Measurements from ENCODE around the gene CDK14. TPM values are rescaled to one million over a fixed set of nuclear protein-coding genes. Genes with fewer than 3 reads are reported as not detected.

Gene CDK14
- total RNA-seq, 1 donor from 2014 or later: 52.3 TPM

DNA sequence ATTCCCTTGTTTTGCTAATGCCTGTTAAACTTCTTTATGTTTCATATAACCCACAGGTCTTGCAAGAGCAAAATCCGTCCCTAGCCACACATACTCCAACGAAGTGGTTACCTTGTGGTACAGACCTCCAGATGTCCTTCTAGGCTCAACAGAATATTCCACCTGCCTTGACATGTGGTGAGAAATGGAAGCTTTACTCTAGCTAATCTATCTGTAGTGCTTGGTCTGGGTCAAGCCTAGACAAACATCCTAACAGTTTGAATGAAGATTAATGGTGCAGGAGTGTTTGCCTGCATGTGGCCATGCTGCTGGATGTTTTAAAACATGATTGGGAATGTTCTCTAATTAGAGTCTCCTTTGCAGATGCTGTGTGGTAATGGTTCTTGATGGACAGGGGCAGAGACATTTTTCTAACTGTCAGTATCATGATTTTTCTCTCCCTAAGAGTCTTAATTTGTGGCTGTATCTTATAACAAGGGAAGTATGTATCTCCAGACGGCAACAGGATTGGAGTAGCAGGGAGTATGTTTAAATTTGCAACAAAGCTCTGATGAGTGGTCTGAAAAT is 359.6 kb downstream of the CDK14 start:
- Histone ChIP-seq H3K27ac (no peak overlapping the region), H3K9ac (no peak overlapping the region), H3F3A (ENCODE audit: low read depth) (peaks cover 13% of the 10 kb centered on the region), H4K20me1 (ENCODE audit: low read depth) (no peaks in the 10 kb centered on the region), H3K36me3 (no peaks in the 10 kb centered on the region), H3K4me3 (no peak overlapping the region), H3K79me2 (ENCODE audit: low read depth) (no peaks in the 10 kb centered on the region), H2AFZ (replicated peaks) (no peak overlapping the region), H3K4me1 (peaks cover 45% of the 10 kb centered on the region), H3K9me3 (ENCODE audit: low read depth) (no peaks in the 10 kb centered on the region), H3K4me2 (no peak overlapping the region), H3K27me3 (no peaks in the 10 kb centered on the region)
- H3K4me1 Mint-ChIP-seq: peaks cover 44% of the 10 kb centered on the region
- H3K9me3 Mint-ChIP-seq: no peaks in the 10 kb centered on the region
- DNase-seq (ENCODE audit: low spot score): no peak
- no peak overlapping the region for H3K4me3 Mint-ChIP-seq
- H3K36me3 Mint-ChIP-seq: peaks cover 19% of the 10 kb centered on the region
- peak overlapping the region; percentile 36 for H3K27ac Mint-ChIP-seq
- H3K27me3 Mint-ChIP-seq (ENCODE audit: insufficient read depth, low read depth): no peaks in the 10 kb centered on the region
- no peak for TF ChIP-seq EZH2phosphoT487 (IDR thresholded peaks at IDR 0.05)
- TF ChIP-seq EZH2 (IDR thresholded peaks at IDR 0.05): no peak
- no peak for TF ChIP-seq CTCF (IDR thresholded peaks at IDR 0.05)

- Histone ChIP-seq H3K4me3 (no peak overlapping the region), H3K4me1 (peaks cover 25% of the 10 kb centered on the region), H3K36me3 (no peaks in the 10 kb centered on the region), H3K9ac (no peak overlapping the region), H3F3A (ENCODE audit: low read depth) (no peaks in the 10 kb centered on the region), H3K27ac (no peak overlapping the region), H3K4me2 (no peak overlapping the region), H3K79me2 (ENCODE audit: low read depth) (no peaks in the 10 kb centered on the region), H3K9me3 (ENCODE audit: low read depth) (no peaks in the 10 kb centered on the region), H3K27me3 (no peaks in the 10 kb centered on the region), H4K20me1 (ENCODE audit: low read depth) (no peaks in the 10 kb centered on the region), H2AFZ (replicated peaks) (no peak overlapping the region)
- Mint-ChIP-seq H3K4me1 (peaks cover 26% of the 10 kb centered on the region), H3K4me3 (no peak overlapping the region), H3K9me3 (no peaks in the 10 kb centered on the region), H3K36me3 (peaks cover 19% of the 10 kb centered on the region), H3K27ac (peak overlapping the region; percentile 15), H3K27me3 (ENCODE audit: insufficient read depth, low read depth) (no peaks in the 10 kb centered on the region)
- TF ChIP-seq CTCF (IDR thresholded peaks at IDR 0.05): no peak
- no peak for DNase-seq (ENCODE audit: low spot score)
Observed at GRCh38 chr7:90957883-90958282, 361.8 kb downstream of the CDK14 start.

- Histone ChIP-seq H3K79me2 (ENCODE audit: low read depth) (no peaks in the 10 kb centered on the region), H3K4me1 (peaks cover 17% of the 10 kb centered on the region), H3K27ac (no peak overlapping the region), H3K4me2 (no peak overlapping the region), H4K20me1 (ENCODE audit: low read depth) (no peaks in the 10 kb centered on the region), H3K4me3 (no peak overlapping the region), H3K27me3 (no peaks in the 10 kb centered on the region), H3F3A (ENCODE audit: low read depth) (no peaks in the 10 kb centered on the region), H3K9me3 (ENCODE audit: low read depth) (no peaks in the 10 kb centered on the region), H2AFZ (replicated peaks) (no peak overlapping the region), H3K36me3 (no peaks in the 10 kb centered on the region), H3K9ac (no peak overlapping the region)
- Mint-ChIP-seq H3K27me3 (ENCODE audit: insufficient read depth, low read depth) (no peaks in the 10 kb centered on the region), H3K4me1 (peaks cover 19% of the 10 kb centered on the region), H3K9me3 (no peaks in the 10 kb centered on the region), H3K4me3 (no peak overlapping the region), H3K27ac (no peak overlapping the region), H3K36me3 (peaks cover 21% of the 10 kb centered on the region)
- TF ChIP-seq CTCF (IDR thresholded peaks at IDR 0.05) (no peak), EZH2phosphoT487 (IDR thresholded peaks at IDR 0.05) (no peak), EZH2 (IDR thresholded peaks at IDR 0.05) (no peak)
- no peak for DNase-seq (ENCODE audit: low spot score)
Observed at GRCh38 chr7:90958647-90959046, 362.5 kb downstream of the CDK14 start.
